Pancreas (tissue), 10 donors: ENCODE results near the gene SPTSSB. TPM values are rescaled to one million over a fixed set of nuclear protein-coding genes. Genes with fewer than 3 reads are reported as not detected.

Source experiments
- ATAC-seq, 4 donors: fragments of 200-7000 bp; cut with Tn5 transposase; one replicate each; pipeline versions ENCODE4 v1.8.0 to v1.9.1; 2020; ENCODE audit warnings: mild to moderate bottlenecking in 4 of 4, moderate library complexity in 4 of 4
- DNase-seq, 6 donors: peaks; one replicate each; pipeline ENCODE4 v3.0.0-alpha.2; 2020
- FAIRE-seq: peaks from 2 replicates; lab custom pipeline; 2012; peaks lifted over from hg19 to GRCh38; lab: Jason Lieb, UNC
- H3K27ac ChIP-seq, 4 donors: fragments of 200-600 bp; sonication (generic); 1 replicate in 3 of 4; 2 replicates in 1 of 4; pipeline versions ENCODE4 v1.5.0 to v1.8.0; 2020
- H3K27me3 ChIP-seq, 4 donors: fragments of 200-600 bp; one replicate each; pipeline ENCODE4 v1.8.0; 2021
- H3K36me3 ChIP-seq, 3 donors: fragments of 200-600 bp; sonication (generic) in 1 of 3; one replicate each; pipeline versions ENCODE4 v1.5.0 to v1.8.0; 2020 to 2021
- H3K4me1 ChIP-seq, 3 donors: fragments of 200-600 bp; one replicate each; pipeline ENCODE4 v1.8.0; 2021
- H3K4me3 ChIP-seq, 4 donors: fragments of 200-600 bp; sonication (generic) in 2 of 4; one replicate each; pipeline versions ENCODE4 v1.5.0 to v1.8.0; 2020 to 2021
- H3K9me3 ChIP-seq, 4 donors: fragments of 200-600 bp; one replicate each; pipeline ENCODE4 v1.8.0; 2021
- CTCF ChIP-seq, 4 donors: fragments of 200-600 bp; sonication (generic) in 3 of 4; IDR thresholded peaks; one replicate each; pipeline versions ENCODE4 v1.5.0 to v1.8.0; 2021; ENCODE audit warnings: antibody characterized with exemption in 4 of 4
- WGBS, 2 donors: extraction: QIAGEN DNeasy Blood & Tissue Kit; methylation state at CpG; one replicate each; pipeline ENCODE4 v1.1.7; 2013; 5-methylcytosine and 5-hydroxymethylcytosine counted together
- intact Hi-C, 3 donors: fragments of 100-400 bp; cut with DNase I; formaldehyde crosslinking; loops; one replicate each; pipeline versions ENCODE4 v1.11.1 to v1.14.2; 2022
- polyA plus RNA-seq, 2 donors: library from polyadenylated mRNA; stranded (reverse); fragments of 200-250 nt; gene quantifications; one replicate each; pipeline ENCODE4 v1.2.3, GENCODE V29; 2013
- total RNA-seq, 6 donors: library from RNA; stranded (reverse); fragmentation: NEBNext Ultra II Directional in 4 of 6; extraction: Animal tissue kit (Norgen Biotek cat#: 25700) in 4 of 6; gene quantifications; one replicate each; pipeline versions ENCODE4 v1.2.1 to v1.2.4, GENCODE V29; 2021 to 2023
- donor health status: healthy with polysubstance abuse.
- donor health status: DM: no; HTN: no; CAD: no; lungs with moderate emphysema.
- donor health status: DM: no; HTN: no; CAD: no.
- donor health status: control.
- donor health status: control.
- donor health status: Bipolar disorder and iron deficiency.
- donor health status: DM: yes; HTN: yes; CAD: no.
- donor health status: DM: no; HTN: no; CAD: no.
- donor health status: DM: no; HTN: no; CAD: no.
- donor health status: DM: yes; HTN: yes; CAD: no.

Gene SPTSSB
- total and polyA plus RNA-seq, 8 donors = 0.23 to 8.0 (median 1.3) TPM

- no peaks in the 10 kb centered on the region for H3K4me1 ChIP-seq
- no peaks in the 10 kb centered on the region for H3K27me3 ChIP-seq
- 80 to 82% methylated on average over 1 of the region's 1 CpG for WGBS, 2 donors
- no peak for ATAC-seq
- no peaks in the 10 kb centered on the region for H3K9me3 ChIP-seq
- FAIRE-seq = no peak
- no peak overlapping the region for H3K4me3 ChIP-seq
- no peaks in the 10 kb centered on the region for H3K36me3 ChIP-seq
- intact Hi-C loops = no loop called here
- TF ChIP-seq CTCF (IDR thresholded peaks at IDR 0.05) = no peak
- no peak for DNase-seq
- H3K27ac ChIP-seq = no peak overlapping the region
Measured at GRCh38 chr3:161343986-161344385, 27.3 kb downstream of the SPTSSB start.

- no peaks in the 10 kb centered on the region for H3K9me3 ChIP-seq
- H3K27me3 ChIP-seq = no peaks in the 10 kb centered on the region
- no peak for ATAC-seq
- TF ChIP-seq CTCF (IDR thresholded peaks at IDR 0.05) = no peak
- H3K4me3 ChIP-seq = no peak overlapping the region
- no peaks in the 10 kb centered on the region for H3K4me1 ChIP-seq
- no peak for FAIRE-seq
- no peak overlapping the region for H3K27ac ChIP-seq
- intact Hi-C loops = no loop called here
- 65 to 75% methylated on average over 3 of the region's 3 CpGs for WGBS, 2 donors
- H3K36me3 ChIP-seq = no peaks in the 10 kb centered on the region
- no peak for DNase-seq
Measured at GRCh38 chr3:161343540-161343939, 27.8 kb downstream of the SPTSSB start.

- WGBS, 2 donors = 68 to 72% methylated on average over 3 of the region's 3 CpGs
- H3K27me3 ChIP-seq = no peaks in the 10 kb centered on the region
- no peak overlapping the region for H3K4me3 ChIP-seq
- no peak for ATAC-seq
- FAIRE-seq = no peak
- H3K9me3 ChIP-seq = no peaks in the 10 kb centered on the region
- intact Hi-C loops = no loop called here
- H3K4me1 ChIP-seq = no peaks in the 10 kb centered on the region
- H3K27ac ChIP-seq = no peak overlapping the region
- no peaks in the 10 kb centered on the region for H3K36me3 ChIP-seq
- no peak for TF ChIP-seq CTCF (IDR thresholded peaks at IDR 0.05)
- DNase-seq = no peak
Measured at GRCh38 chr3:161342629-161343028, 28.7 kb downstream of the SPTSSB start.

GRCh38 chr3:161339517-161340500 is 31.5 kb downstream of the SPTSSB start:
- ATAC-seq = peak in 1 of 4 donors; percentile 21
- Histone ChIP-seq H3K4me1 (no peaks in the 10 kb centered on the region), H3K36me3 (no peaks in the 10 kb centered on the region), H3K27ac (no peak overlapping the region), H3K4me3 (no peak overlapping the region), H3K9me3 (no peaks in the 10 kb centered on the region), H3K27me3 (no peaks in the 10 kb centered on the region)
- TF ChIP-seq CTCF (IDR thresholded peaks at IDR 0.05) = no peak
- no peak for DNase-seq
- WGBS, 2 donors = 20 to 28% methylated on average over 4 of the region's 4 CpGs
- no peak for FAIRE-seq
- intact Hi-C loops = no loop called here

- H3K27ac ChIP-seq = no peak overlapping the region
- no peak for FAIRE-seq
- intact Hi-C loops = no loop called here
- H3K9me3 ChIP-seq = no peaks in the 10 kb centered on the region
- H3K4me3 ChIP-seq = no peak overlapping the region
- no peak for DNase-seq
- H3K36me3 ChIP-seq = no peaks in the 10 kb centered on the region
- no peak for ATAC-seq
- H3K4me1 ChIP-seq = no peaks in the 10 kb centered on the region
- TF ChIP-seq CTCF (IDR thresholded peaks at IDR 0.05) = no peak
- H3K27me3 ChIP-seq = no peaks in the 10 kb centered on the region
Measured at GRCh38 chr3:161337311-161337710, 34.0 kb downstream of the SPTSSB start.
